ENCODE measurements around the gene SKI.

- TF ChIP-seq CTCF (IDR thresholded peaks at IDR 0.05) (no peak), POLR2A (IDR thresholded peaks at IDR 0.05) (no peak)
Observed at GRCh38 chr1:2184531-2184930, 43.6 kb upstream of the SKI start.
